NCI-H82 treated with DMSO at 0.1 percent for 48 hours (cell line): ENCODE results near the gene UGT1A9.
"Not testable (repeated sequence)": the region's sequence is repeated elsewhere in the genome, so short reads cannot be mapped to it uniquely, and the experiment has no call there.

Experiments
- DNase-seq: peaks from one replicate; lab custom pipeline; 2025; ENCODE audit not compliant: unreplicated experiment; lab: John Stamatoyannopoulos, UW

The UGT1A9 gene

DNA sequence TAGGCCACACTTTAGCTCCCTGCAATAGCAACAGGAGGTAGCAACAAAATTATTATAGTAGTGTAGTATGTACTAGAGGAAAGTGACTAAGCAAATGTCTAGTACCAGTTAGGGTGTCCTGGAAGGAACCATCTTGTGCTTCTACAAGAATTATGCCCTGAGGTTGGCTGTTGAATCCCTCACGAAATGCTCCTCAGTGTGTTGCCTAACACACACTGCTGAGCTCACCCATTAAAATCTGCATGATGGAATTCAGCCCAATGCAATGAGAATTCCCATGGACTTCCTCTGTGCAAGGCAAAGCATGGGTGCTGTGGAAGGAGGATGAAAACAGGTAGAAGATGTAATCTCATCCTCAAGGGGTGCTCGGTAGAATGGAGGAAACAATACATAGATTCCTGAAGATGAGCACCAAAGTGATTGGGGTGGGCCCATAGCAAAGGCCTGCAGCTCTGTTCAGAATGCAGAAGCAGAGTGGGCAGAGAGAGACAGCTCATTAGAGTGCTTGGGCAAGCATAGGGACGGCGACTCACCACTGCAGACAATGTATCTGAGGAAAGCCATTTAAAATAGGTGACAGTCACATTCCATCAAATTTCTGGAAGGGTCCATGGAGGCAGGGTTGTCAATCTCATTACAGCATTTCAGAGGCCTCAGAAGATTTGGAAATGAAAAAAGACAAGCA lies 8.8 kb downstream of the UGT1A9 start:
- no peak for DNase-seq

DNA sequence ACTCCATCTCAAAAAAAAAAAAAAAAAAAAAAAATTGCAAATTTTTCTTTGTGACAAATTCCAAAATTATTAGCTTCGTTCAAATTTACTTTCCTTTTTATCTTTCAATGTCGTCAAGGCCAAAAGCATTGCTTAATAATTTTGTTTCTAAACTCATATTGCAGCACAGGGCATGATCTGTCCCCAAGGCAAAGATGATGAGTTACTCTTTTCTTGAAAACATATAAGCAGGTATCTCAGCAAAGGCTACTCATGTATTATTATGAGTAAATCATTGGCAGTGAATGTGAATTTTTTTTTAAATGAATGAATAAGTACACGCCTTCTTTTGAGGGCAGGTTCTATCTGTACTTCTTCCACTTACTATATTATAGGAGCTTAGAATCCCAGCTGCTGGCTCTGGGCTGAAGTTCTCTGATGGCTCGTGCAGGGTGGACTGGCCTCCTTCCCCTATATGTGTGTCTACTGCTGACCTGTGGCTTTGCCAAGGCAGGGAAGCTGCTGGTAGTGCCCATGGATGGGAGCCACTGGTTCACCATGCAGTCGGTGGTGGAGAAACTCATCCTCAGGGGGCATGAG lies 9.9 kb downstream of the UGT1A9 start, which contains the start of gene UGT1A7:
Gene UGT1A7, plus strand, starts transcription at position 381 of the 579 bp plus-strand sequence. Its CDS starts 37 bp downstream, at position 418.
- DNase-seq, result no peak

DNA sequence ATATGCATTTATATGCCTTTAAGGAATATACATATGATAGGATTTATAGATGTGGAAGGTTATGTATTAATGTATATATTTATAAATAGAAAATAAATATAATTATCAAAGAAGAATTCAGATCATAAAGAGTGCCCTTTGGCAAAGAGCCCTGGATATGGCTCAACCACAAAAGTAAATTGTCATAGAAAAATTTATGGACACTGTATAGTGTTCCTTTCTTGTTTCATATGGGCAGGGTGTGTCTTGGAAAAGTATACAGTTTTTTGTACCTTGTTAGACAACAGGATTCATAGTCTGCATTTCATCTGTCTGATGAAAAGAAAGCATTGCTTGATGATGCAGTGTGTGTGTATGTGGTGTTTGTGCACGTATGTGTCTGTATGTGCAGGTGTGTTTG lies 12.9 kb downstream of the UGT1A9 start:
- DNase-seq, result no peak

DNA sequence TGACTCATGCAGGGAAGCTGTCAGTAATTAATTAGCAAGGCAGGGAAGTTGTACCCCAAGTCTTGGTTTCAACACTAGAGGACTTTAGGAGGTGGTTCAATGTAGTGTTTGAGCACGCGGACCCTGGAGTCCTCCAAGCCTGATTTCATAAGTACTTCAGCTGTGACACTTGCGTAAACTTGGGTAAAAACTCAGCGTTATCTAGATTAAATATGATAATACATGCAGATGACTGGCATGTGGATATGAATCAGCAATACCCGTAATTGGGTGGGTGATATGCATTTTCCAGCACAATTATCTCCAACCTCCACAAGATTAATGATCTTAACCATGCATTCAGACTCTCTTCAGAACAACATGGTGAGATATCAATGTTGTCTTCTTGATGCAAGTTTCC lies 15.2 kb downstream of the UGT1A9 start:
- DNase-seq, result no peak

DNA sequence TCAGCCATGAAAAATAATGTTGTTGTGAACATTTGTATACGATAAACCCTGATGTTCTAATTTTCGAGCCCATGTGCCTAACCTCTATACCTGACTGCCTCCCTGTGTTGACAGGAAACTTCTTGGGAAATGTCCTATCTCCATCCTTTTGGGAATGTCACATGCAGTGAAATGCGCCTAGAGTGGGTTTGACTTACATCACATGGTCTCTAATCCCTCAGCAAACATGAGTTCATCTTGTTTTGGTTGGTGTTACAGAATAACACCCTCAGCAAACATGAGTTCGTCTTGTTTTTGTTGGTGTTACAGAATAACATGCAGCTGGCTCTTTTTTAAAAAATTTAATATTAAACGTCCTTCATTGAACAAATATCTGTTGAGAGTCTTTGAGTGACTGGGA lies 16.6 kb downstream of the UGT1A9 start:
- DNase-seq, result no peak

DNA sequence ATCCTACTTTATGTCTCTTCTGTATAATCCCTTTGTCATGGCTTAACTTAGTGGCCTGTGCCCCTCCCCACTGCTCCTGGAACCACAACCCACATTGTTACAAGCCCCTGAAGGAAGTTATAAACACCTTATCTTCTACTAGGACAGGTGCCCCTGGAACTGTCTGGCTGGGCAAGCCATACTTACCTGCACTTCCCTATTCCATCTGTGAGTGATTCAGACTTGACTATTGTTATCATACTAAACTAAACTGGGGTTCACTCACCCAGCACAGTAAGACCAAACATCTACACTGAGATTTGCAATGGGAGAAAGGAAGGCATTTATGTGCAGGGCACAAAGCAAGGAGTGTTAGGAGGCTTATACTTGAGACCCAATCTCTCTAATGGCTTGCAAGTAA lies 17.3 kb downstream of the UGT1A9 start:
- DNase-seq, result no peak

DNA sequence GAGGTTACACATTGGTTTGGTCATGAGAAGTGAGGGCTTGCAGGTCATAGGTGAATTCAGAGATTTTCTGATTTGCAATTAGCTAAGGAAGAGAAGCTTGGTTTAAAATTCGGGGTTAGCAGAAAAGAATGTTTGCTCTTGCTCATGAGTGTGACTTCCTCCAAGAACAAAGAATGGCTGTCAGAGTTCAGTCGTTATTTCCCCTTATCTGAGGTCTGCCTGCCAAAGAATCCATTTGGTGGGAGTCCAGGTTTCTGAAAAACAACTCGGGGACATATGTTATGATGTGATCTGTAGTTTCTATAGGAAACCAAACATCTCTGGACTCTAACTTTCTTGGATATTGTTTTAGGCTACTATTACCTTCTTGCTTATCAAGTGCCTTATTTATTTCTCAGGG lies 17.8 kb downstream of the UGT1A9 start:
- no peak for DNase-seq

DNA sequence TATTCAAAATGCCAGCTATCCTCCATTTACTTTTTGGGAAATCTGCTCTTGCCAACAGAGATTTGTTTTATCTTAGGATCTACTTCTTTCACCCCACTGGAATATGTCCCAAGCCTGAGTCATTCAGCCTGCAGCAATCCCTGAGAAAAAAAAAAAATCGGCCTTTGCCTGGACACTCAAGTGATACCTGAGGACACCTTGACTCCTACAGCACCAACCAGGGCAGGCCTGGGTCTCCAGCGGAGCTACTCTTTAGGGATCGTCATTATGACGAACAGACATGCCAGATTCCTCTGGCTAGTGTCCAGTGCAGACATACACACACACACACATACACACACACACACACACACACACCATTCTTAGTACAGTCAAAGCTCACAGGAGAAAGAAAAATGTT lies 18.7 kb downstream of the UGT1A9 start:
- DNase-seq, result no peak

DNA sequence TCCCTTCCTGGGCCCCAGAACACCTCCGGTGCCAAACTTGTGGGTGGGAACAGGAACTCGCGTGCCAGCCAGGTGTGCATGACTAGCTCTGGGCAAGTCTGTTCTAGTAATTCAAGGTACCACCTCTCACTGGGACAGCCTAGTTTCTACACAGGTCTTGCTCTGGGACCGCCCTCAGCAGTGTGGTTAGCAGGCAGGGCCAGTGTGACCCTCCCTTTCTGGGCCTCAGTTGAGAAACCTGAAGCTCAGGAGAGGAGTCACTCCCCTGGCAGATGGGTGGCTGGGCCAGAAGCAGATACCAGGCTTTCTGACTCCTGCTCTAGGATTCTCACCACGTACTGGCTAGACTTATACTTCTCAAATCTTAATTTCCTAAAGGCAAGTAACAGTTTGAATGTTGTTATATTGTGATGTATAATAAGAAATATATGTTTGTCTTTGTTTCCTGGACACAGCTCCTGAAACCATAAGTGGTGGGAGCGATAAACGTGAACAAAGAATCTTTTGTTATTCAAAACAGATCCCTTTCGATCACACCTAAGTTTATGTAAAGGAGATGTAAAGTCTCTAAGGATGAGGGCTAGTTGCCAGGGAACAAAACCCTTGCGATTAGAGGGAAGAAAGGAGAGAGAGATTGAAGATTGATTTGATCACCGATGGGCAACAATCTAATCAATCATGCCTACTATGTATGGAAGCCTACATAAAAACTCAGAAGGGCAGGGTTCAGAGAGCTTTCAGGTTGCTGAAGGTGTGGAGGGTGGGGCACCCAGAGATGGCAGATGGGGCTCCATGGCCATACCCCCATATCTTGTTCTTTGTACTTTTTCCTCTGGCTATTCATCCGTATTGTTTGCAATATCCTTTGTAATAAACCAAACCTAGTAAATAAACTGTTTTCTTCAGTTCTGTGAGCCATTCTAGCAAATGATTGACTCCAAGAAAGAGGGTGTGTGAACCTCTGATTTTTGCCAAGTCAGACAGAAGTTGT lies 20.0 kb downstream of the UGT1A9 start:
- DNase-seq, result no peak

DNA sequence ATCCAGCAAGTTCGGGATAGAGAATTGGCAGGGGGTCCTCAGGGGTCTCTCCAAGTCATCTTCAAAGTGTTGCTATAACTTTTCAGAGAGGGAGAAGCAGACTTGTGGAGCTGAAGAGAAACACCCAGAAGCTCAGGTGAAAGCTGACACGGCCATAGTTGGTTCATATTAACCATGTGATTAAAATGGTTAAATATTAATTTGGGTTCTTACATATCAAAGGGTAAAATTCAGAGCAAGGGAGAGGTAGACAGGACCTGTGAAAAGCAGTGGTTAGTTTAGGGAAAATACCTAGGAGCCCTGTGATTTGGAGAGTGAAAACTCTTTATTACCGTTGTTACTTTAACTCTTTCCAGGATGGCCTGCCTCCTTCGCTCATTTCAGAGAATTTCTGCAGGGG lies 20.9 kb downstream of the UGT1A9 start, which contains the start of gene UGT1A6:
Gene UGT1A6, plus strand, starts transcription at position 243 of the 400 bp plus-strand sequence. Its CDS starts 115 bp downstream, at position 358.
- DNase-seq, result no peak

DNA sequence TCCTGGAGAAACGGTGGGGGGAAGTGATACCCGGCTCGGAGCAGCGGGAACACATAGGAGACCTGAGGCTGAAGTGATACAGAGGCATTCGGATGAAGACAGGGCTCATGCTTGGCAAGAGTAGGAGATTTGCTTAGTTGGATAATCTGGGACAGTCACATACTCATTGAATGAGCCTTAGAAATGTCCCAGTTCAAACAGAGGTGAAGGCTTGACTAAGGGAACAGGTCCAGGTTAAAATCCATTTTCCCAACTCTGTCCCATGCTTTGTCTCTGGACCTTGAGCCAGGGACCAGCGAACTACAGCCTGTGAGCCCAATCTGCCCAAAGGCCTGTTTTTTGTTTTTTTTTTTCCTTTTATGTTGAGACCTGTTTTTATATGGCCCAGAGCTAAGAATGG lies 22.3 kb downstream of the UGT1A9 start:
- no peak for DNase-seq

DNA sequence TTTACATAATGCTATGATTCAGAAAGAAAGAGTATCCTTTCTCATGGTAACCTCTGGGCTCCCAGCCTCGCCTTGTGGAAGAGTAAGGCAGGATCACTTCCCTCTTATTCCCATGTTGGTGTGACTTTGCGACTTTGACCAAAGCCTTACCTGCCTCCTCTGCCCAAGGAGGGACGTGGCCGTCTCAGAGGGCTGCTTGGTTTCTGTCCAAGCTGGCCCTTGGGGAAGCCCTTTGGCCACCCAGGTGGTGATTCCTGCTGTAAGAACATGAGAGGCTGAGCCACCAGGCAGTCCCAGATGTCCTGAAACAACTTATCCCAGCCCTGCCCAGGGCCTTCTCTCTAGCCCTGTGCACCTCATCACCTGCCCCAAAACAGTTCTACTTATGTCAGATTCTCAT lies 27.0 kb downstream of the UGT1A9 start:
- no peak for DNase-seq

DNA sequence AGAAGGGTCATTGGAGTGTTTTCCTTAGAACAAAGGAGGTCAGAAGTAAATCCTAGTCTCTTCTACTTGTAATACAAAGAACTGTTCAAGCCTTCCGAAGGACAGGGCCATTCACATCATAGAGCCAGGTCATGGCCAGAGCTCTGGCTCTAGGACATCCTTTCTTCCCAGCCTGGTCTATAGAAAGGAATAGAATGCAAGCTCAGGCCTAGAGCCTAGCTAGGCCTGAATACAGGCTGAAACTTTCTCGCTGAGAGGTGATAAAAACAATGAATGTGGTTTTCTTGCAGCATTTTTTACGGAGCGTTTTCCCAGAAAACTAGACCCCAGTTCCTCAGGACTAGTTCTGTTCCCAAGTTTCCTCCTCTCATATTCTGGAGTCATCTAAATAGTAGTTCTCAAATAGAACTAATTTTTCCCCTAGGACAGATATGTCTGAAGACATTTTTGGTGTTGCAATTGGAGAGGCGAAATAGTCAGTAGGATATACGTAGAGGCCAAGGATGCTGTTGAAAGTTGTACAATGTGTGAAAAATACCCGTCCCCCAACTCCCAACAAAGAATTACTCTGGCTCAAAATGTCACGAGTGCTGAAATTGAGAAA lies 27.8 kb downstream of the UGT1A9 start:
- no peak for DNase-seq

DNA sequence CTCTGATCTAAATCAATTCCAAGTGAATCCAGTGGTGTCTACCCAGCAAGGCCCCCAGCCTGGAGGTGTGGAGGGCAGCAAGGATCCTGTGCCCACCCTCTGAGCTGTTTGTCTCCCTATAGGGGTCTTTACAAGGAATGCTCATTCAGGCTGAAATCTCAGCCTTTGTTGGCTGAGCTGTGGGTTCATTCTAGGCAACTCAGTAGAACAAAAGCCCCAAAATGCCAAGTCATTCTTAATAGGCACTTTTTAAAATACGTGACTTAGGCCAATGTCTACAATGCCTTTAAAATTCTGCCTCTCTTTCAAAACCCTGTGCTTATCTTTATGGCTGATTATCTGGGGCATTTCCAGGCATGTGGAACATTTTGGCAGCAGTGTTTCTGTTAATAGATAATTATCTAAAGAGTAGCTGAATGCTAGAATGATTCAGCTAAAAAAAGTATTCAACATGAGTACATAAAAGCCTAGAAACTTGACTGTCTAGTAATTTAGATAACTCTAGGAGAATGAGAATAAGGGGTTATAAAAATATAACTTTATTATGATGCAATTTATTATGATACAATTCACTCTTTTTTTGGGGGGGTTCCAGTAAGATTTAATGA lies 28.4 kb downstream of the UGT1A9 start:
- DNase-seq, result no peak

DNA sequence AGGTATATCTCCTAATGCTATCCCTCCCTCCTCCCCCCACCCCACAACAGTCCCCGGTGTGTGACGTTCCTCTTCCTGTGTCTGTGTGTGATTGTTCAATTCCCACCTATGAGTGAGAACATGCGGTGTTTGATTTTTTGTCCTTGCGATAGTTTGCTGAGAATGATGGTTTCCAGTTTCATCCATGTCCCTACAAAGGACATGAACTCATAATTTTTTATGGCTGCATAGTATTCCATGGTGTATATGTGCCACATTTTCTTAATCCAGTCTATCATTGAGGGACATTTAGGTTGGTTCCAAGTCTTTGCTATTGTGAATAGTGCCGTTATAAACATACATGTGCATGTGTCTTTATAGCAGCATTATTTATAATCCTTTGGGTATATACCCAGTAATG lies 29.1 kb downstream of the UGT1A9 start:
- not testable (repeated sequence) for DNase-seq

DNA sequence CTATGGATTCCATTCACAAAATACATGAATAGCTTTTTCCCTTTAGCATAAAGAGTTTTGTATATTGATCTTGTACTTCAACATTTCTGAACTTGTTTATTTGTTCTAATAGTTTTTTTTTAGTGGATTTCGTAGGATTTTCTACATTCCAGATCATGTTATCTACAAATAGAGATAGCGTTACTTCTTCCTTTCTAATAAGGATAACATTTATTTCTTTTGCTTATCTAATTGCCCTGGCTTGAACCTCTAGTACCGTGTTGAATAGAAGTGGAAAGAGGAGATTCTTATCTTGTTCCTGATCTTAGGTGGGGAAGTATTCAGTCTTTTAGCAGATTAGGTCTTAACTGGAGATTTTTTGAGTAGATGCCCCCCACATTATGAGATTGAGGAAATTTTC lies 30.5 kb downstream of the UGT1A9 start:
- no peak for DNase-seq

DNA sequence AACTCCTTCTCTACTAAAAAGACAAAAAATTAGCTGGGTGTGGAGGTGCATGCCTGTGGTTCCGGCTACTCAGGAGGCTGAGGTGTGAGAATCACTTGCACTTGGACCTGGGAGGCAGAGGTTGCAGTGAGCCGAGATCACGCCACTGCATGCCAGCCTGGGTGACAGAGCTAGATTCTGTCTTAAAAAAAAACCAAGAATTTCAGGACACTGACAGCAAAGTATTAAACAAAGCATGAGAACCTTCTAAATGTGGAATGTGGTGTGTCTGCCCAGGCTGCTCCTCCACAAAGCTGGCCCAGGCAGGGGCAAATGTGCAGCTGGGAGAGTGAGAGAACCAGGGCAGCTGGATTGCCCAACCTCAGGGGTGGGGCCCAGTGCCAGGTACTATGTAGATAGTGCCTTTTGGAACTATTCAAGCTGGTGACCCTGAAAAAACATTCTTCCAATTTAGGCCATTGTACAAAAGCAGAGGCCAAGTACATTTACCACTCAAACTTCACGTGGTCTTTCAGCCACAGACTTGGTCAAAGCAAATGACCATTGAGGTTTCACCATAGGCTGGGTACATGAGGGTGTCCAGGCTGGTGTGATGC lies 34.3 kb downstream of the UGT1A9 start:
- DNase-seq, result no peak

DNA sequence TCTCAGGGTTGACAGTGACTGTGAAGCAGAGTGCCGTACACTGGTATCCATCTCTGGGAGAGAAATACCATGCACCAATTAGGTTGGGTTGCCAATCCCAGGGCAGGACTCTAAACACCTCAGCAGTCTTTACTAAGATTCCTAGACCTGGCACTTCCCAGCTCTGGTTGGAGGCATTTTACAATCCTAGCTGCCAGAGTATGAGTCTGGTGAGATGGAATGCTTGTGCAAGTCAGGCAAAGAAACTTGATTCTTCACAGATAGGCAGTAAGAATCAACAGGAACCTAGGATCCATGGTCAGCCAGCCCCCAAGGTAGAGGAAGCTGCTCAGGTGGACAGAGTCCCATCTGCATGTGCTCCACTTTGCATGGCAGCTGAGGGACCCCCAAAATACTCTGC lies 35.0 kb downstream of the UGT1A9 start:
- DNase-seq, result no peak

DNA sequence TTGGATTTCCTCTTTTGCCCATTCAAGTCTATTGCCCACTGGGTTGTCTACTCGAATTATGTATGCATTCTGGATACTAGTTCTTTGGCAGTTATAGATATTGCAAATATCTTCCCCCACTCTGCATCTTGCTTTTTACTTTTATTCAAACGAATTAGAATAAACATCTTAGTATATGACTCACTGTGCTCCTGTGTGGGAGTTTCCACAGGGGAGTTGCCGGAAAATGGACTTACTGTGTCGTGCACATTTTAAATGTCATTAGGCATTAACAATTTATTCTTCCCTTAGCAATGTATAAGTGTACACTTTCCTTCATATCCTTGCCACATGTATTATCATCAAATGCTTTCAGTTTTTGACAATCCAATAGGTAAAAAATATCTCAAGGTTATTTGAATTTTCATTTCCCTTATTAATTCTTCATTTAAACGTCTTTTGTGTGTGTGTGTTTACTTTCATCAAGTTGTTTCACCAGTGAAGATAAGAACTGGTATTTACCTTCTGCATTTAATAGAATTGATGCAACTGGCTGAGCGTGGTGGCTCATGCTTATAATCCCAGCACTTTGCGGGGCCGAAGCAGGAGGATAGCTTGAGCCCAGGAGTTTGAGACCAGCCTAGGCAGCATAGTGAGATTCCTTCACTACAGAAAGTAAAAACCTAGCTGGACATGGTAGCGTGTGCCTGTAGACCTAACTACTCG lies 36.4 kb downstream of the UGT1A9 start:
- DNase-seq, result no peak

DNA sequence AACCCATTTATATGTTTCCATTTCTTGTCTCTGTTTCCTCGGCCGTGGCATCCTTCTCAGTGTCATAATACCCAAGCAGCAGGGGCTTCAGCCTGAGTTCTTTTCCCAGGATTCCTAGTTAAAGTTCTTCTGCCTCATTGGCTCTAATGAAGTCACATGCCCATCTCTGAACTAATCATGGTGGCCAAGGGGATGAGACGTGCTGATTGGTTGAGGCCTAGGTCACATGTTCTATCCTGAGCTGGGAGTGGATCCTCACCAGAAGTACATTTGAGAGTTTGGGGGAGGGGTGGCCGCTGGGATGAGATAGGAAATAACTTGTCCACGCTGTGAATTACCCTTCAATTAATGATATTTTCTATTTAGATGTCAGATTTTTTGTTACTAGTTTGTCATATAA lies 37.2 kb downstream of the UGT1A9 start:
- DNase-seq, result no peak
